HL-60 (cell line): ENCODE data around the gene PUM2.

Source experiments
- GABPA ChIP-seq: IDR thresholded peaks from 2 replicates; pipeline ENCODE4 v1.6.1; 2012; ENCODE audit warnings: low read depth
- POLR2AphosphoS5 ChIP-seq: IDR thresholded peaks from 2 replicates; pipeline ENCODE4 v1.6.1; 2012; ENCODE audit warnings: low read depth
- REST ChIP-seq: IDR thresholded peaks from 2 replicates; pipeline ENCODE4 v1.6.1; 2012; ENCODE audit warnings: low read depth; ENCODE audit not compliant: insufficient replicate concordance
- SPI1 ChIP-seq: IDR thresholded peaks from 2 replicates; pipeline ENCODE4 v1.6.1; 2012; ENCODE audit warnings: low read depth, mild to moderate bottlenecking, borderline replicate concordance
- TF ChIP-seq, protein P1 (sequence below): IDR thresholded peaks from one replicate; pipeline ENCODE4 v1.5.1; 2011; ENCODE audit warnings: low read length, control low read depth, inconsistent platforms; ENCODE audit not compliant: insufficient read depth

- TF ChIP-seq, protein P1, sequence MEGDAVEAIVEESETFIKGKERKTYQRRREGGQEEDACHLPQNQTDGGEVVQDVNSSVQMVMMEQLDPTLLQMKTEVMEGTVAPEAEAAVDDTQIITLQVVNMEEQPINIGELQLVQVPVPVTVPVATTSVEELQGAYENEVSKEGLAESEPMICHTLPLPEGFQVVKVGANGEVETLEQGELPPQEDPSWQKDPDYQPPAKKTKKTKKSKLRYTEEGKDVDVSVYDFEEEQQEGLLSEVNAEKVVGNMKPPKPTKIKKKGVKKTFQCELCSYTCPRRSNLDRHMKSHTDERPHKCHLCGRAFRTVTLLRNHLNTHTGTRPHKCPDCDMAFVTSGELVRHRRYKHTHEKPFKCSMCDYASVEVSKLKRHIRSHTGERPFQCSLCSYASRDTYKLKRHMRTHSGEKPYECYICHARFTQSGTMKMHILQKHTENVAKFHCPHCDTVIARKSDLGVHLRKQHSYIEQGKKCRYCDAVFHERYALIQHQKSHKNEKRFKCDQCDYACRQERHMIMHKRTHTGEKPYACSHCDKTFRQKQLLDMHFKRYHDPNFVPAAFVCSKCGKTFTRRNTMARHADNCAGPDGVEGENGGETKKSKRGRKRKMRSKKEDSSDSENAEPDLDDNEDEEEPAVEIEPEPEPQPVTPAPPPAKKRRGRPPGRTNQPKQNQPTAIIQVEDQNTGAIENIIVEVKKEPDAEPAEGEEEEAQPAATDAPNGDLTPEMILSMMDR: no peak
- no peak for TF ChIP-seq POLR2AphosphoS5
- TF ChIP-seq GABPA: no peak
- TF ChIP-seq REST: no peak
- peak; percentile 72; the same call in 1 of the 2 replicates for TF ChIP-seq SPI1
Measured at GRCh38 chr2:20357638-20358389, 7.2 kb upstream of the PUM2 start.
